AG09309 (cell line): ENCODE data around the gene RSAD1.

ENCODE experiments used
- DNase-seq: peaks from one replicate; pipeline ENCODE4 v3.0.0-alpha.2; 2010; ENCODE audit warnings: low read depth
- H3K4me3 ChIP-seq: 2 replicates; pipeline ENCODE4 v1.5.1; 2011; ENCODE audit warnings: mild to moderate bottlenecking, low read depth, low read length, moderate library complexity; ENCODE audit not compliant: control insufficient read depth
- TF ChIP-seq, protein P1 (sequence below): IDR thresholded peaks from 2 replicates; pipeline ENCODE4 v1.5.1; 2011; ENCODE audit warnings: mild to moderate bottlenecking, low read depth, low read length, inconsistent platforms; ENCODE audit not compliant: insufficient read depth, control insufficient read depth; ENCODE audit errors: missing control alignments

RSAD1 gene

GRCh38 chr17:50478391-50479381, at the start of gene RSAD1:
RSAD1 (plus strand) TSS chr17:50478860; CDS start chr17:50478885, 25 bp downstream.
- TF ChIP-seq, protein P1, sequence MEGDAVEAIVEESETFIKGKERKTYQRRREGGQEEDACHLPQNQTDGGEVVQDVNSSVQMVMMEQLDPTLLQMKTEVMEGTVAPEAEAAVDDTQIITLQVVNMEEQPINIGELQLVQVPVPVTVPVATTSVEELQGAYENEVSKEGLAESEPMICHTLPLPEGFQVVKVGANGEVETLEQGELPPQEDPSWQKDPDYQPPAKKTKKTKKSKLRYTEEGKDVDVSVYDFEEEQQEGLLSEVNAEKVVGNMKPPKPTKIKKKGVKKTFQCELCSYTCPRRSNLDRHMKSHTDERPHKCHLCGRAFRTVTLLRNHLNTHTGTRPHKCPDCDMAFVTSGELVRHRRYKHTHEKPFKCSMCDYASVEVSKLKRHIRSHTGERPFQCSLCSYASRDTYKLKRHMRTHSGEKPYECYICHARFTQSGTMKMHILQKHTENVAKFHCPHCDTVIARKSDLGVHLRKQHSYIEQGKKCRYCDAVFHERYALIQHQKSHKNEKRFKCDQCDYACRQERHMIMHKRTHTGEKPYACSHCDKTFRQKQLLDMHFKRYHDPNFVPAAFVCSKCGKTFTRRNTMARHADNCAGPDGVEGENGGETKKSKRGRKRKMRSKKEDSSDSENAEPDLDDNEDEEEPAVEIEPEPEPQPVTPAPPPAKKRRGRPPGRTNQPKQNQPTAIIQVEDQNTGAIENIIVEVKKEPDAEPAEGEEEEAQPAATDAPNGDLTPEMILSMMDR, result peak; percentile 43
- peak within 1 kb of the TSS; percentile 58 for H3K4me3 ChIP-seq
- peak; percentile 46 for DNase-seq

DNA sequence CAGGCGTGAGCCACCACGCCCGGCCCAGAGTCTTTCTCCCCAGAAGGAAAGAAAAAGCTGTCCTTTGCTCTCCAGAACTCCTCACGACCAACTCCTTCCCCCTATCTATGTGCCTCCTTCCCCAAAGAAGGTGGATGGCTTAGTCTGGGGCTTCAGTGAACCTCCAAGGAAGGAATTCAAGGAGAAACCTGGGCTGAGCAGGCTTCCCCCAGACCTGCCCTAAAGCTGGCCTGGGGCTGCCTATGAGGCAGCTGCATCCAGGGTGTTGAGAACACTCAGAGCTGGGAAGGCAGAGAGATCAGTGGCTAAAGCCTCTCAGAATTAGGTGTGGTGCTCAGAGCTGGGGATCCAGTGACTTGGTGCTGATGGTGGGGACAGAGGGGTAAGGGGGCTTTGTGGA, 48.9 kb upstream of the RSAD1 start:
- H3K4me3 ChIP-seq, result no peak overlapping the region
- no peak for DNase-seq
- TF ChIP-seq, protein P1, result no peak

GRCh38 chr17:50430821-50431618, 47.6 kb upstream of the RSAD1 start:
- DNase-seq, result no peak
- TF ChIP-seq, protein P1, result no peak

DNA sequence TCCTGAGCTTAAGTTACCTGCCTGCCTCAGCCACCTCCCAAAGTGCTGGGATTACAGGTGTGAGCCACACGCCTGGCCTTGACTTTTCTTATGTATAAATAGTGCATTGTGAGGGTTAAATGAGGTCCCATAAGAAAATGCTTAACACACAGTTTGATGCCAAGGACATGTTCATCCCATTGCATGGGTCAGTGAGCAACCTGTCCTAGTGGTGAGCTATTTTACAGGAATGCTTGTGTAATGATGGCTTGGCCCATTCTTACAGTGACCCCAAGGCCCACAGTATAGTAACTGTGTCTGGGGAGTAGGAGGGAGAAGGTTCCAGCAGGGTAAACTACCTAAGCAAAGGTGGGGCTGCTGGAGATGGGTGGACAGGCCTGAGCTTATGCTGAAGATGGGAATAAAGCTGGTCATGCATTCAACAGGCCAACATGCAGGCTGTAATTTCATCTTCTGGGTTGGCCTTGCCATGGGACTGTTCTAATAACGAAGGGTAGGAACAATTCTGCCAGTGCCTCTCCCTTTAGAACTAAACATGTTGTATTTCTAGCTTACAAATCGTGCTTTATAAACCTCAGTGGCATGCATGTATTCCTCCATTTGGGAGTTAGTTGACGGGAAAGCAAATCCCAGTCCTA, 46.4 kb upstream of the RSAD1 start:
- DNase-seq, result no peak
- TF ChIP-seq, protein P1, result no peak

More at GRCh38 chr17:50430821-50431618, 47.6 kb upstream of the RSAD1 start:
- H3K4me3 ChIP-seq, result no peak overlapping the region

DNA sequence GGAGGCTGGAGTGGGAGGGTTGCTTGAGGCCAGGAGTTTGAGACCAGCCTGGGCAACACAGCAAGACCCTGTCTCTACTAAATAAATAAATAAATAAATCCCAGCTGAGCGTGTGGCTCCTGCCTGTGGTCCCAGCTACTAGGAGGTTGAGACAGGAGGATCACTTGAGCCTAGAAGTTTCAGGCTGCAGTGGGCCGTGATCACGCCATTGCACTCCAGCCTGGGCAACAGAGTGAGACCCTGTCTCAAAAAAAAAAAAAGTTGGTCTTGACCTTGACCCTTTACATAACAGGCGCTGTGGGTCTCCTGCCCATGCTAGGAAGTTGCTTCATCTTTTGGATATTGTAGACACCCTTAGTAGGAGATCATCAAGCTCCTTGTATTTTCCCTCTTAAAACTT, 41.3 kb upstream of the RSAD1 start:
- TF ChIP-seq, protein P1, result no peak
- H3K4me3 ChIP-seq, result no peak overlapping the region

More for the DNA sequence above, 46.4 kb upstream of the RSAD1 start:
- H3K4me3 ChIP-seq, result no peak overlapping the region

GRCh38 chr17:50439008-50439407, 39.7 kb upstream of the RSAD1 start:
- TF ChIP-seq, protein P1, result no peak
- DNase-seq, result no peak
- no peak overlapping the region for H3K4me3 ChIP-seq

More for the DNA sequence above, 41.3 kb upstream of the RSAD1 start:
- DNase-seq, result no peak
